Daoy (cell line): Measurements from ENCODE around the gene LIPA. TPM values are rescaled to one million over a fixed set of nuclear protein-coding genes. Genes with fewer than 3 reads are reported as not detected.
"Not testable (repeated sequence)": the region's sequence is repeated elsewhere in the genome, so short reads cannot be mapped to it uniquely, and the experiment has no call there.

Experiments used
- DNase-seq: peaks from one replicate; pipeline ENCODE4 v3.0.0-alpha.2; 2015; ENCODE audit warnings: low read depth
- total RNA-seq: library from RNA; depleted of rRNA; stranded (reverse); fragments of >200 nt; shearing (Covaris generic); gene quantifications from 2 replicates; pipeline ENCODE4 v1.2.3, GENCODE V29; 2014; rRNA removed

Gene LIPA
- 15.6 and 16.2 TPM in 2 replicates for total RNA-seq

DNA sequence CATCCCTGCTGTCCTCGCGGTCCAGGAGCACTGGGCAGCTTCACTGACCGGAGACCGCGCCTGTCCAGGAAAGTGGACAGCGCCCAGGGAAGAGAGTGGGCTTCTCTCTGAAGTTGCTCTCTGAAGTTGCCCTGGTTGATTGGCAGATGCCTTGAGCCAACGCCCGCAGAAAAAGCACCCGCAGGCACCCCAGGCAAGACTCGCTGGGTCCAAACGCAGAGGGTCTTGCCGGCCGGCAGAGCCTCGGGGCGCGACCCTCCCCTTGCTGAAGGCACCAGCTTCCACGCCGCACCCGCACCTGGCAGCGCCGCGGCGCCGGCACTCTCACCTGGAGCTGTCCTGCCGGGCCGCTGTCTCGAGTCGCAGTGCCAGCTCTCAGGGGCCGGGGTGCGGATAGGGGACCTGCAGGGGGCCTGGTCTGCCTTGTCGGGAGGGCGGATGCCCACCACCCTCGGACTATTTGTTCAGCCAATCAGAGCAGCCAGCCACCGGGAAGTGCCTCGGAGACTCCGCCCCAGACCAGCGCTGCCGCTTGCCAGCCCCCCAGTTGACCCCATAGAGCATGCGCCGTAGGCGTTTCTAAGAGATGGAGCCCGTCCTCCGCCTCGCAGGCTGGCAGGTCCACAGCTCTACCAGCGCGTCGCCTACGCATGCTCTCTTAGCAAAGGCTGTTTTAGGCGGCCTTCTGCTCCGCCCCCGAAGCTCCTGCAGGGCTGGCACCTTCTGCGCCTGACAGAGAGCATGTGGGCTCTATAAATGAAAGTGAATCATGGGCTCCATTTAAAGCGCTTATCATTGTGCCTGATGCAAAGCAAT is at the start of gene LIPA:
LIPA (minus strand) TSS at position 367 of the 816 bp plus-strand sequence. CDS start 4,127 bp downstream, outside the sequence.
- DNase-seq: peak; percentile 97

DNA sequence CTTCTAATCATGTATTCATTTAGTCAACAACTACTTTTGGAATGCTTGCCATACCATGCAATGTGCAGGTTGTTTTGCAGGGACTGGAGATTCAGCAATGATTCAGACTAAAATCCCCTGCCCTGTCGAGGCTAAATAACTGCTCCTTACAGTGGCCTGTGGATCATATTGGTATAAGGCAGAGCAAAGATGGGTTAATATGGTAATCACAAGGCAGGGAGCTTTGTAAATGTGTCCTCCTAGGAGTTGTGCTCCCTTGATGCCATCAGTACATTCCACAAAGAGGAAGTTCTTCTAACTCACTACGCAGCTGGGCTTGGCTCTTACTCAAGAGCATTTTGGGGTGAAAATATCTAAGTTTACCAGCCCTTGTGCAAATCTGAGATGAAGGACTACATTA is 49.7 kb upstream of the LIPA start:
- DNase-seq: peak; percentile 4

DNA sequence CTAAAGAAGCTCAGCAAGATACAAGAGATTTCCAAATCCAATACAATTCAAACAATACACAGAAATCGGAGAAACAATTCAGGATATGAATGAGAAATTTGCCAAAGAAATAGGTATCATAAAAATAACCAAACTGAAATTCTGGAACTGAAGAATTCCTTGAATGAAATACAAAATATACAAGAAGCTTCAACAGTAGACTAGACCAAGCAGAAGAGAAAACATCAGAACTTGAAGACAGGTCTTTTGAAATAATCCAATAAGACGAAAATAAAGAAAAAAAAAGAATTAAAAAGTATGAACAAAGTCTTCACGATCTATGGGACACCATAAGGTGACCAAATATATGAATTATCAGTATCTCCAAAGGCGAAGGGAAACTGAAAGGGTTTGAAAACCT is 47.5 kb upstream of the LIPA start:
- DNase-seq: no peak

DNA sequence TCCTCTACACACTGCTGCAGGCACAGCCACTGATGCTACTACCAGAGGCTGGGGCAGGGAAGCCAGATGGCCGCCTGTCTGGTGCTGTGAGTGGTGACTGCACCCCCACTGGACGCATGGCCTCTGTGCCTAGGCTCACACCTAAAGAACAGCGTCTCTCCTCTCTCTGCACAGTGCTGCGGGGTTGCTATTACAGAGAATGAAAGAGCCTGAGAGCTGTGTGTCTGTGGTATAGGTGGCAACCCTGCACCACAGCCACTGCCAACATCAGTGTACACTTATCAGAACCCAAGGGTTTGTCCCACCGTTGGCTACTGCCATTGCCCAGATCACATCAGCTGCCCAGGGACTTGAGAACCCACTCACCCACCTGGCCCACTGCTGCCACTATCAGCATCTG is 46.2 kb upstream of the LIPA start:
- no peak for DNase-seq

DNA sequence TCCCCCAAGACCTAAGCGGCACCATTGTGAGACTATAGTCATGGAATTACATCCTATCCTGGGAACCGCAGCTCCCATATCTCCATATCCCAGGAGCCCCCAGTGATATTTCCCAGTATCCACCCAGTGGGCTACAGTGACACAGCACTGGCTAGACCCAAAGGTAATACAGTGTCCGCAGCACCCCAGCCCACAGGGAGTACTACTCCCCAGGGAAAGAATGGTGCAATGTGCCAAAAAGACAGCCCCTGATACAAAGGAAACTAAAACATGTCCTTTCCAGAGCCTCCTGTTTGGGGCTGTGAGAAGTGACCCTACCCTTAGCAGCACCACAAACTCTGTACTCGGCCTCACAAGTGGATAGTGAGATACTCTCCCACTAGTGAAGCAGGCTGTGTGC is 45.8 kb upstream of the LIPA start:
- no peak for DNase-seq

DNA sequence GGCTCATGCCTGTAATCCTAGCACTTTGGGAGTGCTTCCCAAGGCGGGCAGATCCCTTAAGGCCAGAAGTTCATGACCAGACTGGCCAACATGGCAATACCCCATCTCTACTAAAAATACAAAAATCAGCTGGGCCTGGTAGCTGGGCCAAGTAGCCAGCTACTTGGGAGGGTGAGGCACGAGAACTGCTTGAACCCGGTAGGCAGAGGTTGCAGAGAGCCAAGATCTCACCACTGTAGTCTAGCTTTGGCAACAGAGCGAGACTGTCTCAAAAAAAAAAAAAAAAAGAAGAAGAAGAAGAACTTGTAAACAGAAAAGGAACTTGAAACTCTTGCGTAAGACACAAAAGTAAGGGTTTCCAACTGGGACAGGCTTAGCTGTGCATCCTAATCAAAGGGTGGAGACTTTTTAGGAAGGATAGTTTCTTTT is 44.7 kb upstream of the LIPA start:
- DNase-seq: no peak

DNA sequence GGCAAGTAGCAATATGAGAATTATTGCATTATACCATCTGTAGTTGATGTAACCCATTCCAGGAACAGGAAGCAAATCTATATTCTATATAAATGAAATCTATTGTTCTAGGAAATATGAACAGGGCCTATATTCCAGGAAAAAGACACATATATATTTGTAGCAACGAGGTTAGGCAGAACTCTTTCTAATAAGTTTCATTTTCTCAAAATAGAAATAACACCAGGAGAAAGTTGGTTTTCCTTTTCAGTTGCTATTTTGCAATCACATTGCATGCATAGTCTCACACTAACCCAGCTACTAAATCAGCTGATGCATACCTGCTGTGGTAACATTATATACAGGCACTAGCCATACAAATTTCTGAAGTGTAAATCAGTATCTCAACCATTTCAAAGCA is 44.0 kb upstream of the LIPA start:
- no peak for DNase-seq

DNA sequence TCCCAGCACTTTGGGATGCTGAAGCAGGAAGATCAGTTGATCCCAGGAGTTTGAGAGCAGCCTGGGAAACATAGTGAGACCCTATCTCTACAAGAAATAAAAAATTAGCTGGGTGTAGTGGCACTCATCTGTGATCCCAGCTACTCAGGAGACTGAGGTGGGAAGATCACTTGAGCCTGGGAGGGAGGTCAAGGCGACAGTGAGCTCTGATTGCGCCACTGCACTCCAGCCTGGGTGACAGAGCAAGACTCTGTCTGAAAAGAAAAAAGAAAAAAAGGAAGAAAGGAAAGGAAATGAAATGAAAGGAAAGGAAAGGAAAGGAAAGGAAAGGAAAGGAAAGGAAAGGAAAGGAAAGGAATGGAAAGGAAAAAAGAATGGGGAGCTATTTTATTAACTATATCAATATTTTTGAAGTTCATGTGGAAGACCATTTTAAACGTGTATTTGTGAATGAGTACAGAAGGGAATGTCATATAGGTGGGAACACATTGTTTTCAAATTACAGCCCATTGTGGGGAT is 43.2 kb upstream of the LIPA start:
- no peak for DNase-seq

DNA sequence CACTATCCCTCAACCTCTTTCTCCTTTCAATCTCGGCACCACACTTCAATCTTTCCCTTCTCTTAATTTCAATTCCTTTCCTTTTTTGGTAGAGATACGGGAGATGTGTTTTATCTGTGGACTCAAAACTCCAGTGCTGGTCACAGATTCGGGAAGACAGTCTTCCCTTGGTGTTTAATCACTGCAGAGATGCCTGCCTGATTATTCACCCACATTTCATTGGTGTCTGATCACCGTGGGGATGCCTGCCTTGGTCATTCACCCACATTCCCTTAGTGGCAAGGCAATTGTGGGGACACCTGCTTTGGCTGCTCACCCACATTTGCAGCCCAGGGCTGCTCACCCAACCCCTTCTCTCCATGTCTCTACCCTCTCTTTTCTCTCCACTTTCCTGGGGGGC is 33.7 kb upstream of the LIPA start:
- not testable (repeated sequence) for DNase-seq

DNA sequence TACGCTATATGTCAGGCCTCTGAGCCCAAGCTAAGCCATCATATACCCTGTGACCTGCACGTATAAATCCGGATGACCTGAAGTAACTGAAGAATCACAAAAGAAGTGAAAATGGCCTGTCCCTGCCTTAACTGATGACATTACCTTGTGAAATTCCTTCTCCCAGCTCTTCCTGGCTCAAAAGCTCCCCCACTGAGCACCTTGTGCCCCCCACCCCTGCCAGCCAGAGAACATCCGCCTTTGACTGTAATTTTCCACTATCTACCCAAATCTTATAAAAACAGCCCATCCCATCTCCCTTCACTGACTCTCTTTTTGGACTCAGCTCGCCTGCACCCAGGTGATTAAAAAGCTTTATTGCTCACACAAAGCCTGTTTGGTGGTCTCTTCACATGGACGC is 33.1 kb upstream of the LIPA start:
- not testable (repeated sequence) for DNase-seq

DNA sequence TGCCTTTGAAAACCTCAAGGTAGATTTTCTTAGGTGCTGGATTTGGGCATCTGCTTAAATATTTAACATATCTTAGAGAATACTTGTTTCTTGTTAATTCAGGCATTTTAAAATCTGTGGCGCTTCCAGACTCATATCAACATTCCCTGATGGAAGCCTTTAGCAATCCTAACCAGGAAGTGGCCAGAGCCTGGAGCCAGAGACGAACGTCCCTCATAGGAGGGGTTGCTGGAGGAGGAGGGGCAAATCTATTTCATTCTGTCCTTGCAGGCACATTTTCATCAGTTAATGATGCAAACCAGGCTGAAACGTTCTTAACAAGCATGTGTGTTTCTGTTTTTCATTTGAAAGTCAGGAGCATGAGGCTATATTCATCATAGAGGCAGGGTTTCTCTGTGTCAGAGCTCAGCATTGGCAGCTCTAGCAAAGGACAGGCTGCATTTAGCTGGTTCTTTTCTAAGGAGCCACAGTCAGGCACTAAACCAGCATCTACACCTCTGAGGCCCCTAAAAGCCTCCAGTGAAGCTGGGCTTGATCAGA is 32.4 kb upstream of the LIPA start:
- DNase-seq: peak; percentile 50

DNA sequence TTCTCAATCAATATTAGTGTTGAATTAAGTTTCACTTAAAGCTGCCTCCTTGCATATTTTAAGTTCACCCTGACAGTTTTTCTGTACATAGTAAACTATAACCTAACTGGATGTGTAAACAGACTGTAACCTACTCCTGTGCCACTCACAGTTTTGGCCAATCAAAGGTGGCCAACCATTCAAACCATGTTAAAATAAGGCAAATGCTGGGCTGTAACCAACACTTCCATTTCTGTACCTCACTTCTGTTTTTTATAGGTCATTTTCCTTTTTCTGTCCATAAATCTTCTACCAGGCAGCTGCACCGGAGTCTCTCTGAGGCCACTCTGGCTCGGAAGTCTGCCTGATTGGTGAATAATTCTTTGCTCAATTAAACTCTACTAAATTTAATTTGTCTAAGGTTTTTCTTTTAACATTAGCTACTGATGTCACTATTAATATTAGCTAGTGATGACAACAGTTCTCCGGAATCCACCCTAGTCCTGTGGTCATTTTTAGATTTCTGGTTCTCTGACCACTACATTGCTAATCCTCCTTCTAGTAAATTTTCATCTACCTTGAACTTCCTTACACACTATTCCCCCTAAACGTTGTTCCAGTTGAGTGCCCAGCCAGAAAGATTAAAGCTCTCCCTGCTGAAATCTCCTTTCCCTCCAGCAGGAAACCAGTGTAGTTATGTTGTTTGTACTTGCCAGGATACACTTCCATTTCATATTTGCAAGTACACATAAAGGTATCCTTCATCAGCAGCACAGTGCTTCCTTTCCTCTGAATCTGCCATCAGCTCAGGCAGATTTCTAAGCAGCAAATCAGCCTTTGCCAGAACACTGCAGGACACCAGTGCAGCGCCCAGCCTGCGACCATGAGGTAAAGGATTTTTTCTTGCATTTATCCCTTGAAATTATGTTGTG is 31.7 kb upstream of the LIPA start:
- DNase-seq: no peak

DNA sequence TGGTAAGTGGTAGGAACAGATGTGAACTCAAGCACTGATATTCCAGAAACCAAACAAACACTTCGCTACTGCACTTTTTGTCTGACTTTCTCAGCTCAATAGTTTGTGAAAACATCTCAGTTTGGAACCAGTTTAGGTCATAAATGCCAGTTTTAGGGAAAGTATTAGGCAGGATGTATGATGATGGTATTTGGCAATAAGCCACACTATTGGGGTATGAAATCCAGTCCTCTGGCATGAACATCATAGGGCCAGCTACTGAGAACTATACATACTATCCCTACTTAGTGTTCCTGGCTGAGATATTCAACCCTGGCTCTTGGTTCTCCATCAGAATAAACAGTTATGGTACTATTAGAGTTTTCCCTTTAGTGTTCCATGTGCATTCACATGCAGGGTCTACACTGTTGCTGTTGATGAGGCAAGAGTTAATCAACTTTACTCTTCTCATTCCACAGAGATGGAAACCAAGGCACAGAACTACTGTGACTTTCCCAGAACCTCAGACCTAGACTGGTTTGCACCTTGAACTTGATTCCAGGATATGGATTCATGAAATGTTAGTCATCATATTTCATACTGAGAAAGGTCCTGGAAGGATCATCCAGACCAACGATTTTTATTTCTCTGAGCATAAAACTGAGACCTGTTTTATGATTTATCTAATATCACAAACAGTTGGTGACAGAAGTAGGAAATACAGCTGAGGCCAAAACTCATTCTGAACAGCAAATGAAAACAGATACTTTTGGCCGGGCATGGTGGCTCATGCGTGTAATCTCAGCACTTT is 30.2 kb upstream of the LIPA start:
- no peak for DNase-seq

DNA sequence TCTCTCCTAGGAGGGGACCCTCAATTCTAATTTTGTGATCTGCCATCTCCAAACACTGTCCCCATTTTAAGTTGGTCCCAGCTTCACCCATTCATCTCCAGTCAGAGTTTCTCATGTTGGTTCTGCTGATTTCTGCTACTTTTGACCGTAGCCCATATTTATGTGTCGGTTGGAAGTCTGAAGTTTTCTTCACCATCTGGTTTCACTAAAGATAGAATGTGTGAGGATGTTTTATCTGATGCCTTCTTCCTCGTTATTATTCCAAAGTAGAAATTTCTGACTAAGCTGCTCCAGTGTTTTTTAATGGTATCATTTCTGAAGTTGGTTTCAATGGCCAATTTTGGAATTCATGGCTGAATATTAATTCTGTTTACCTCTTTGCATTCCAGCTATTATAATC is 28.9 kb upstream of the LIPA start:
- no peak for DNase-seq

DNA sequence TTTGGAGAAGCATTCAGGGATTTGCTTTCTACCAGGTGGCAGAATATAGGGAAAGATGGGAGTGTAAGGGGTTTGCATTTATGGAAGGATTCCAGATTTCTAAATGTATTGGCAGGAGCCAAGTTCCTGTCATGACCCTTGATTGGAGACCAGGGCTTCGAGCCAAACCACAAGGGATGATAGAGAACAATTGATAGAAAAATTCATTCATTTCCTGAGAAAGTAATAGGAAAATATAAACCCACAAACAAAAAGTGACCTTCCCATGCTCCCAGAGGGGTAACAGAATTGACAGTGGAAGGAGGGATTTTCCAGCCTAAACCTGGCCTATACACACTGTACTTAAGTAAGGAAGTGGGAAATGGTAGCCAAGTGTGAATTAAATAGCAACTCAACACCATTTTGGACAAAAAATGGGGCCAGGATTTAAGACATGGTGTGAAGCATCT is 27.9 kb upstream of the LIPA start:
- DNase-seq: peak; percentile 33

DNA sequence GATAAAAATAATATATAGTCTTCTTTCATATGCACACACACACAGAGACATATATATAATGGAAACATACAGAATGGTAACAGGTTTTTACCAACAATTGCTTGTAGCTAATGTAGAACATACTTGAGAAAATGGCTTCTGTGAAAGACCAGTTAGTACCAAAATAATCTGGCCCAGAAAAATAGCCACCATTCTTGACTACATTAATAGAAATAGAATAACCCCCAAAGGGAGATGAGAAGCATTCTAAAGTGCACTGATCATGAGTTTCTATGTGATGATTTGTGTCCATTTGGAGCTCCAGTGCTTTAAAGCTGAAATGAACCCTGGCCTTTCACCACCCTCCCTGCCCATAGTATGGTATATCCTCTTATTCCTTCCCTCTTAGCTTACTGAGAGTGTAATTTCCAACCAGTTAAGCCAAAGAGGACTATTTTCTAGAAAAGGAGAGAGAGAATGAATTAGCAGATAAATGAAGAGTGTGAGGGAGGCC is 27.4 kb upstream of the LIPA start:
- no peak for DNase-seq

DNA sequence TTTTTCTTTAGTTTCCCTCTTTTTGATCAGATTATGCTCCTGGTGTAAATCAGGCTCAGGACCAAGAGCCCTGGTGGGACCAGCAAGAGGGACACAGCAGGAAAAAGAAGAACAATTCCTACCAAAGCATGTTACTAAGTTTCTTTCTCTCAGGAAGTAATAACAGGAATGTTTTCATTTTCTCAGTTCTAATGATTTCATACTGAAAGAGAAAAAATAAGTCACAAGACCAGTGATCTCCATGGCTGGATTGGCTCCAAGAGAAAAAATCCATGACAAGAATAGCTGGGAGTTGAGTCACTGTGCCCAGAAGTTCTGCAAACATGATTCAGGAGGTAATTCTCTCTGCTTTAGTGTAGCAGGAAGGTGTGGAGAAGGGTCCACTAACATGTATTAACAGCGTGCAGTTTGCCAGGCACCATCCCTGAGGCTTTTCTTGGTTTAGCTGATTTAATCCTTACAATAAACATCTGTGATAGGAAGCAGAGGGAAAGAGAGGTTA is 26.5 kb upstream of the LIPA start:
- DNase-seq: peak; percentile 91

DNA sequence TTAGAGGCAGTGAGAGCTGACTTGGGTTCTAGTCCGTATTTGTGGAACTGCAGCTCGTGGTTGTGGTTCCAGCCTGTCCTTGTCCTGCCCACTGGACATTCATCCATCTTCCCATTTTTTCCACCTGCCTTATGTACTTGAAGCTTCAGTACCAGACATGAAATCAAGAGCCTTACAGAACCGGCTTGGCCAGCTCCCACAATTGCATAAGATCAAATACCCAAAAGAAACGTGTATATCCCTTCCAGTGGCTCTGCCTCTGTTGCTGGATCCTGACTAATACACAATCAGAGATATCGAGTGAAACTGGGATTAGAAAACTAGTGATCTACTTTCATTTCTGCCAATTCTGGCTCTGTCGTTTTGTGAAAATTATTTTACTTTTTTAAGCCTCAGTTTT is 23.8 kb upstream of the LIPA start:
- no peak for DNase-seq

DNA sequence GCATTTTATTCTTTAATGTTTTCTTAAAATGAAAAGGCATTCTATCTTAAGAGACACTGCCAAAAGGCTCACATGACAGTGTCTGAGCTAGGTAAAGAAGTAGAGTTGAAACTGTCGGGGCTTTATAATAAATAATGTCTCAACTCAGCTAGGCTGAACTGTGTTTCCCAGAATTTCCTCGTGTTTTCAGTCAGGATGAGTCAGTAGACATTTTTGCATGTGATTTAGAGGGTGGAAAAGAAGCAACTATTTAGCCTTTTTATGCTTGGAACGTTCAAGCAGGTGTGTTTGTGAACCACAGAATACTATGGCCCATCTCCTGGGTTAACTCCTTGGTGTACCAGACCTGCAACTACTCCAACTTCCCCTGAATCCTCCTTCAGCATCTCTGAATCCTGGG is 23.4 kb upstream of the LIPA start:
- DNase-seq: no peak

DNA sequence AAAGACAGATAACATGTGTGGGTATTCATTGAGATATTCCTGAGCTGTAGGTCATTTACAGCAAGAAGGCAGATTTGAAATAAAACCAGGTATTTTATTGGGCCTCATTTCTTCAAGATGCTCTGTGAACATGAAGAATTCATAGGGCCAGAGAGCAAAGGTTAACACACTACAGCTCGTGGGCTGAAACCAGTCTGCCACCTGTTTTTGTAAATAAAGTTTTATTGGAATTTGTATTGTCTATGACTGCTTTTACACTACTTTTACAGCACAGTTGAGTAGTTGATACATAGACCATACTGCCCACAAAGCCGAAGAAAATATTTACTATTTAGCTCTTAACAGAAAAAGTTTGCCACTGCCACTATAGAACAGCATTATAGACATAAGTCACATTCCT is 22.1 kb upstream of the LIPA start:
- no peak for DNase-seq

DNA sequence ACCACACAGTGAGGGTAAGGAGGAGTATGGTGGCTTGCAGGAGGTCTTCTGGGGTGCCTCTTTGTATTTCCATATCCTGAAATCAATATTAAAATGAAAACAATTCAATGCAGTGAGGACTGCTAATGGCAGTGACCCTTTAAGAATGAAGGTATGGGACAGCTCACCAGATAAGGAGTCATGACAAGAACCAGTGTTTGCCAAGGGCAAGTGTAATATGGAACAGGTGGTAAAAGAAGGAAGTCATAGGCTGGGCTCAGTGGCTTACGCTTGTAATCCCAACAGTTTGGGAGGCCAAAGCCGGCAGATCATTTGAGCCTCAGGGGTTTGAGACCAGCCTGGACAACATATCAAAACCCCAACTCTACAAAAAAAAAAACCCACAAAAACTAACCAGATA is 20.0 kb upstream of the LIPA start:
- no peak for DNase-seq
